Tibial nerve (tissue), 4 donors: ENCODE measurements around the gene CHSY3. TPM values are rescaled to one million over a fixed set of nuclear protein-coding genes. Genes with fewer than 3 reads are reported as not detected.
A peak's percentile ranks its signal among the peaks of the same experiment; 100 is the strongest.

Experiments
- DNase-seq, 2 donors: peaks; one replicate each; pipeline ENCODE4 v3.0.0-alpha.2; 2019; ENCODE audit warnings: low spot score in 2 of 2
- H3K27ac ChIP-seq, 4 donors: fragments of 200-600 bp; sonication (generic) in 3 of 4; one replicate each; pipeline ENCODE4 v1.5.1; 2017 to 2019; ENCODE audit warnings: mild to moderate bottlenecking in 1 of 4
- H3K27me3 ChIP-seq, 2 donors: fragments of 200-600 bp; sonication (generic) in 1 of 2; one replicate each; pipeline versions ENCODE4 v1.5.1 to v1.6.0; 2017 to 2019
- H3K36me3 ChIP-seq, 3 donors: fragments of 200-600 bp; sonication (generic); one replicate each; pipeline ENCODE4 v1.5.1; 2018 to 2019
- H3K4me1 ChIP-seq, 4 donors: fragments of 200-600 bp; sonication (generic) in 3 of 4; one replicate each; pipeline ENCODE4 v1.5.1; 2017 to 2019
- H3K4me3 ChIP-seq, 4 donors: fragments of 200-600 bp; sonication (generic) in 3 of 4; one replicate each; pipeline ENCODE4 v1.5.1; 2017 to 2019; ENCODE audit warnings: mild to moderate bottlenecking in 1 of 4, moderate library complexity in 1 of 4
- H3K9me3 ChIP-seq, 4 donors: fragments of 200-600 bp; sonication (generic) in 3 of 4; one replicate each; pipeline ENCODE4 v1.5.1; 2017 to 2019
- EP300 ChIP-seq, 2 donors: sonication (generic); formaldehyde crosslinking; IDR thresholded peaks; one replicate each; pipeline ENCODE4 v1.6.1; 2017; ENCODE audit warnings: antibody characterized with exemption in 2 of 2, mild to moderate bottlenecking in 1 of 2
- POLR2A ChIP-seq, 2 donors: fragments of 450-650 bp; IDR thresholded peaks; one replicate each; pipeline ENCODE4 v1.6.1; 2017; ENCODE audit warnings: antibody characterized with exemption in 2 of 2, mild to moderate bottlenecking in 2 of 2, moderate library complexity in 2 of 2
- WGBS, 2 donors: methylation state at CpG; one replicate each; pipeline ENCODE4 v1.1.5; 2018; 5-methylcytosine and 5-hydroxymethylcytosine counted together
- total RNA-seq, 4 donors: library from RNA; depleted of rRNA; stranded (reverse); fragments of >200 nt; gene quantifications; one replicate each; pipeline ENCODE4 v1.1.0, GENCODE V29; 2016
- TF ChIP-seq, protein P1 (sequence below), 5 experiments: fragments of 200-600 bp in 3 of 5; fragments of 450-650 bp in 2 of 5; sonication (generic) in 3 of 5; IDR thresholded peaks; one replicate each; pipeline ENCODE4 v1.5.1; 2016 to 2019; ENCODE audit warnings: antibody characterized with exemption in 5 of 5, mild to moderate bottlenecking in 3 of 5, moderate library complexity in 2 of 5

The CHSY3 gene
- total RNA-seq, 4 donors from 2014 or later, result 3.6 to 11.2 (median 6.2) TPM

DNA sequence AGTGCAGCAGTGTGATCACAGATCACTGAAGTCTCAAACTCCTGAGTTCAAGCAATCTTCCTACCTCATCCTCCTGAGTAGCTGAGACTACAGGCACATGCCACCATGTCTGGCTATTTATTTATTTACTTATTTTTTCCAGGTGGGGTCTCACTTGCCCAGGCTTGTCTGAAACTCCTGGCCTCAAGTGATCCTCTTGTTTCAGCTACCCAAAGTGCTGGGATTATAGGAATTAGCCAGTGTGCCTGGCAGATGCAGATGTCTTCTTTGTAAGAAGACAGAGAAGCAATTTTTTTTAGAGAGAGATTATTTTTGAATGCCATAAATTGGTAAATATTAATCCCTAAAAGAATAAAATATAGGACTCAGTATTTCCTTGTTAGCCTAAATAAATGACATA lies 54.3 kb downstream of the CHSY3 start:
- H3K27me3 ChIP-seq, result no peaks in the 10 kb centered on the region
- no peak overlapping the region for H3K27ac ChIP-seq
- no peak overlapping the region for H3K4me3 ChIP-seq
- no peaks in the 10 kb centered on the region for H3K36me3 ChIP-seq
- no peaks in the 10 kb centered on the region for H3K4me1 ChIP-seq
- TF ChIP-seq, protein P1, sequence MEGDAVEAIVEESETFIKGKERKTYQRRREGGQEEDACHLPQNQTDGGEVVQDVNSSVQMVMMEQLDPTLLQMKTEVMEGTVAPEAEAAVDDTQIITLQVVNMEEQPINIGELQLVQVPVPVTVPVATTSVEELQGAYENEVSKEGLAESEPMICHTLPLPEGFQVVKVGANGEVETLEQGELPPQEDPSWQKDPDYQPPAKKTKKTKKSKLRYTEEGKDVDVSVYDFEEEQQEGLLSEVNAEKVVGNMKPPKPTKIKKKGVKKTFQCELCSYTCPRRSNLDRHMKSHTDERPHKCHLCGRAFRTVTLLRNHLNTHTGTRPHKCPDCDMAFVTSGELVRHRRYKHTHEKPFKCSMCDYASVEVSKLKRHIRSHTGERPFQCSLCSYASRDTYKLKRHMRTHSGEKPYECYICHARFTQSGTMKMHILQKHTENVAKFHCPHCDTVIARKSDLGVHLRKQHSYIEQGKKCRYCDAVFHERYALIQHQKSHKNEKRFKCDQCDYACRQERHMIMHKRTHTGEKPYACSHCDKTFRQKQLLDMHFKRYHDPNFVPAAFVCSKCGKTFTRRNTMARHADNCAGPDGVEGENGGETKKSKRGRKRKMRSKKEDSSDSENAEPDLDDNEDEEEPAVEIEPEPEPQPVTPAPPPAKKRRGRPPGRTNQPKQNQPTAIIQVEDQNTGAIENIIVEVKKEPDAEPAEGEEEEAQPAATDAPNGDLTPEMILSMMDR (IDR thresholded peaks at IDR 0.05), result no peak
- TF ChIP-seq POLR2A (IDR thresholded peaks at IDR 0.05), result no peak
- no peak for TF ChIP-seq EP300 (IDR thresholded peaks at IDR 0.05)
- no peak for DNase-seq
- peaks cover 0 to 19% (median 1%) of the 10 kb centered on the region in 4 donors for H3K9me3 ChIP-seq

DNA sequence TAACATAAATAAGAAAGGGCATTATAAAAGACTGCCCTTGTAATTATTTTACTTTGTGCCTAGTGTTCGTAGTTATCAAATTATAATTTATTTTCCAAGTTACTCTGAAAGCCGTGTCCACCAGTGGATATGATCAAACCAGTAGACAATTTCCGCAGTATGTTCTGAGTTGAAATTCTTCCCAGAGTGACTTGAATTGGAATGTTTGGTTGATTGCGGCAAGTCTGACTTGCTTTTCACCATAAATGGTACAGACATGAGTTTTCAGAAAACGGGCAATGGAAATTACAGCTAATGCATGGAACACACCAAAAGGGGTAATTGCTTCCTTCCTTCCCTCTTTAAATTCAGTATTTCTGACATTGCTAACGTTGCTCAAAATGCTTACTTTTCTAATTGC lies 56.6 kb downstream of the CHSY3 start:
- Histone ChIP-seq H3K4me3 (no peak overlapping the region), H3K27ac (no peak overlapping the region), H3K27me3 (no peaks in the 10 kb centered on the region), H3K4me1 (no peaks in the 10 kb centered on the region), H3K36me3 (no peaks in the 10 kb centered on the region), H3K9me3 (peaks cover 0 to 6% (median 0%) of the 10 kb centered on the region in 4 donors)
- TF ChIP-seq, protein P1 (IDR thresholded peaks at IDR 0.05), result no peak
- TF ChIP-seq POLR2A (IDR thresholded peaks at IDR 0.05), result no peak
- TF ChIP-seq EP300 (IDR thresholded peaks at IDR 0.05), result no peak
- WGBS, 2 donors, result 78 to 81% methylated on average over 6 of the region's 6 CpGs
- DNase-seq, result no peak

DNA sequence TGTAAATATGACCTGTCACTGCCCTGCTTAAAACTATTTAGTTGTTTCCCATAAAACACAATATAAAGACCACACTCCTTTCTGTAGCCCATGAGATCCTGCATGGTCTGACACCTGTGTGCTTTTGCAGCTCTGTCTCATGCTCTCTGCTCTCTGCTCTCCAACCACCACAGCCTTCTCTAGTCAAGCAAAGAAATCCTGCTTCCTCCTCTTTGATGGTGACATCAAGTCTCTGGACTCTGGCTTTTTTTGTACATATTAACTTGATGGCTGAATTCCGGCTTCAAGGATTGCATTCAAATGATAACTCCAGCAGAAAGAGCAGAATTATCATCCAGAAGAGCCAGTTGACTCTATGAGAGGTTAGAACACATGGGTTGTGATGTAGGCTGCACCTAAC lies 58.2 kb downstream of the CHSY3 start:
- Histone ChIP-seq H3K36me3 (no peaks in the 10 kb centered on the region), H3K27me3 (no peaks in the 10 kb centered on the region), H3K4me1 (no peaks in the 10 kb centered on the region), H3K4me3 (no peak overlapping the region), H3K27ac (no peak overlapping the region), H3K9me3 (no peaks in the 10 kb centered on the region)
- DNase-seq, result no peak
- WGBS, 2 donors, result 88 to 95% methylated on average over 1 of the region's 1 CpG
- no peak for TF ChIP-seq EP300 (IDR thresholded peaks at IDR 0.05)
- no peak for TF ChIP-seq POLR2A (IDR thresholded peaks at IDR 0.05)
- TF ChIP-seq, protein P1 (IDR thresholded peaks at IDR 0.05), result no peak

DNA sequence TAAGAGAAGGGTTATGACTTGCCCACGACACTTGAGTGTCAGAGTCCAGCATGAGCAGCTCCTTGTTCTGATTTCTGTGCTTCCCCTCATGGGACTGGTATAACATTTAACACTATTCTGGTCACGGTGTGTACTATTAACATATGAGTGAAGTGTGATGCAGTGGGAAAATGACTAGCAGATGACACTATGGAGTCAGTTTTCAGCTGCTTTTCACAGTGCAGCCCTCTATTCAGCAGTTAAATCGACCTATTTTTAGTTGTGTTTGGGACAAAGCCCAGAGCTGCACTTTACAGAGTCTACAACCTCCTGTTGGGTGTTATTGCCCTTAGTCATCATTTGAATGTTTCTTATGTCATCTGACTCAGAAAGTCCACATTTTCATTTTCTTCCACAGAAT lies 59.1 kb downstream of the CHSY3 start:
- WGBS, 2 donors, result 19 to 26% methylated on average over 3 of the region's 3 CpGs
- H3K4me3 ChIP-seq, result no peak overlapping the region
- no peak overlapping the region for H3K27ac ChIP-seq
- H3K27me3 ChIP-seq, result no peaks in the 10 kb centered on the region
- TF ChIP-seq POLR2A (IDR thresholded peaks at IDR 0.05) (no peak), EP300 (IDR thresholded peaks at IDR 0.05) (peak in 1 of 2 donors; percentile 18)
- DNase-seq, result peak in 1 of 2 donors; percentile 5
- H3K36me3 ChIP-seq, result no peaks in the 10 kb centered on the region
- H3K9me3 ChIP-seq, result no peaks in the 10 kb centered on the region
- H3K4me1 ChIP-seq, result no peaks in the 10 kb centered on the region

DNA sequence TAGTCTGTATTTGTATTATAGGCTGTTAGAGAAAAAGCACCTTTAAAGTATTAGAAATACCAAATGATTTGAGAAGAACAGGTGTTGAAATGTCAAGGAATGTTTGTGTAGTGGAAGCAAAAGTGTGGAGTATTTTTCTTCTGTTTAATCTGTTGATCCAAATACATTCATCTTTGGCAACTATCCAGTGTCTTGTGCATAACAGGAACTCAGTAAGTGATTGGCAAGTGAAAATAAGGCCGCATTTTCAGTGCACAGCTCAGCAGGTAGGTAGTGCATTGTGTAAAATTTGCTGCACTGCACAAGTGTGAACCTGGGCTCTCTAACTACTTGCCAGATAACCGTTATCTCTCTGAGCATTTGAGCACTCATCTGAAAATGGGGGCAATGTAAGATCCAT lies 61.8 kb downstream of the CHSY3 start:
- H3K27ac ChIP-seq, result no peak overlapping the region

More for the DNA sequence above, 61.8 kb downstream of the CHSY3 start:
- H3K4me3 ChIP-seq, result no peak overlapping the region
- DNase-seq, result no peak
- H3K9me3 ChIP-seq, result no peaks in the 10 kb centered on the region
- H3K27me3 ChIP-seq, result no peaks in the 10 kb centered on the region
- H3K4me1 ChIP-seq, result no peaks in the 10 kb centered on the region
- 86 to 89% methylated on average over 2 of the region's 2 CpGs for WGBS, 2 donors
- H3K36me3 ChIP-seq, result no peaks in the 10 kb centered on the region
- TF ChIP-seq POLR2A (IDR thresholded peaks at IDR 0.05) (no peak), EP300 (IDR thresholded peaks at IDR 0.05) (no peak)
- TF ChIP-seq, protein P1 (IDR thresholded peaks at IDR 0.05), result no peak
